Measurements from ENCODE around the gene JAKMIP1. TPM values are rescaled to one million over a fixed set of nuclear protein-coding genes. Genes with fewer than 3 reads are reported as not detected.

The JAKMIP1 gene
- total and polyA plus RNA-seq, 2 donors (not counting 1 experiment from before 2014, with no cell fraction given) = 0.49 to 1.0 TPM

DNA sequence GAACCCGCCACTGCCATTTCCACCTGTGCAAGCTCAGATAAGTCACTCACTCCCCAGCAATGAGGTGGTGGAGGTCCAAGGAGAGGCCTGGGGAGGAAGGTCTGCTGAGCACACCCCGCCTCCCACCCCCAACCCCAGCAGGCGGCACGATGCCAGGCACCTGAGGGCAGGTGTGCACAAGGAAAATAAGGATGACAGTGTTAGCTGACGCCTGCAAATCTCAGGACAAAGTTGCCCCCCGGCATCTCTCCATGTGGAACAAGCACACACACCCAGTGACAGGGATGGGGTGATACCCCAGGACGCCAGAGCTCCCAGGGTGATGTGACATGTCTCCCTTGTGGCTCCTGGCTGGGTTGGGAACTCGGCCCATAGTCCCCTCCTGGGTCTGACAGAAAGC is 9.9 kb downstream of the JAKMIP1 start:
- no peak overlapping the region for H3K4me2 ChIP-seq (replicated peaks; ENCODE audit: low read depth, low read length, poor library complexity, severe bottlenecking)
- no peaks in the 10 kb centered on the region for H4K20me1 ChIP-seq (ENCODE audit: control insufficient read depth, insufficient read depth, low read length, poor library complexity, severe bottlenecking)
- H3K79me2 ChIP-seq (ENCODE audit: control insufficient read depth, insufficient read depth, low read length) = no peaks in the 10 kb centered on the region
- H3K9me3 ChIP-seq (ENCODE audit: control extremely low read depth in 1 of 3, control insufficient read depth in 2 of 3, insufficient read depth in 1 of 3, low read length in 2 of 3) = peaks cover 0 to 21% (median 0%) of the 10 kb centered on the region in 3 donors
- no peak overlapping the region for H3K27ac ChIP-seq (ENCODE audit: low read length in 2 of 2)
- H3K27ac Mint-ChIP-seq = no peak overlapping the region
- H3K4me1 Mint-ChIP-seq = no peaks in the 10 kb centered on the region
- no peaks in the 10 kb centered on the region for H3K4me1 ChIP-seq (ENCODE audit: control insufficient read depth in 2 of 2, insufficient read depth in 2 of 2, low read length in 2 of 2)
- intact Hi-C loops (cut with micrococcal nuclease) = no loop called here
- H3K9ac ChIP-seq (ENCODE audit: low read length) = no peak overlapping the region
- ATAC-seq (ENCODE audit: low read depth) = no peak
- no peak for DNase-seq
- CTCF ChIA-PET = interaction anchor here (1.4 to 1.5 kb wide), 2 partner anchors 10 to 141 kb away, joined by 3 read pairs; no protein-coding TSS in a partner anchor
- WGBS (ENCODE audit: insufficient coverage) = 88% methylated on average over 3 of the region's 8 CpGs
- no peak for TF ChIP-seq EZH2 (IDR thresholded peaks at IDR 0.05; ENCODE audit: borderline replicate concordance, insufficient read depth, low read depth, low read length, poor library complexity, severe bottlenecking)
- TF ChIP-seq, protein P1, sequence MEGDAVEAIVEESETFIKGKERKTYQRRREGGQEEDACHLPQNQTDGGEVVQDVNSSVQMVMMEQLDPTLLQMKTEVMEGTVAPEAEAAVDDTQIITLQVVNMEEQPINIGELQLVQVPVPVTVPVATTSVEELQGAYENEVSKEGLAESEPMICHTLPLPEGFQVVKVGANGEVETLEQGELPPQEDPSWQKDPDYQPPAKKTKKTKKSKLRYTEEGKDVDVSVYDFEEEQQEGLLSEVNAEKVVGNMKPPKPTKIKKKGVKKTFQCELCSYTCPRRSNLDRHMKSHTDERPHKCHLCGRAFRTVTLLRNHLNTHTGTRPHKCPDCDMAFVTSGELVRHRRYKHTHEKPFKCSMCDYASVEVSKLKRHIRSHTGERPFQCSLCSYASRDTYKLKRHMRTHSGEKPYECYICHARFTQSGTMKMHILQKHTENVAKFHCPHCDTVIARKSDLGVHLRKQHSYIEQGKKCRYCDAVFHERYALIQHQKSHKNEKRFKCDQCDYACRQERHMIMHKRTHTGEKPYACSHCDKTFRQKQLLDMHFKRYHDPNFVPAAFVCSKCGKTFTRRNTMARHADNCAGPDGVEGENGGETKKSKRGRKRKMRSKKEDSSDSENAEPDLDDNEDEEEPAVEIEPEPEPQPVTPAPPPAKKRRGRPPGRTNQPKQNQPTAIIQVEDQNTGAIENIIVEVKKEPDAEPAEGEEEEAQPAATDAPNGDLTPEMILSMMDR (IDR thresholded peaks at IDR 0.05) = no peak
- peaks cover 8% of the 10 kb centered on the region for H3K27me3 Mint-ChIP-seq
- no peak overlapping the region for H3K4me3 Mint-ChIP-seq
- no peak overlapping the region for H2AFZ ChIP-seq (ENCODE audit: insufficient read depth, low read depth, low read length, poor library complexity, severe bottlenecking)
- H3K27me3 ChIP-seq (replicated peaks in 1 of 4; ENCODE audit: control extremely low read depth in 1 of 4, control insufficient read depth in 3 of 4, insufficient read depth in 4 of 4, low read length in 3 of 4) = peaks cover 0 to 5% (median 0%) of the 10 kb centered on the region in 4 experiments
- peaks cover 2% of the 10 kb centered on the region for H3K9me3 Mint-ChIP-seq (ENCODE audit: insufficient read depth)
- no peak overlapping the region for H3K4me3 ChIP-seq (ENCODE audit: control extremely low read depth in 1 of 5, extremely low read depth in 1 of 5, insufficient read depth in 1 of 5, low read depth in 2 of 5, low read length in 4 of 5)
- POLR2A ChIA-PET = no interaction called here
- H3K36me3 ChIP-seq (replicated peaks in 1 of 2; ENCODE audit: control extremely low read depth in 1 of 2, control insufficient read depth in 1 of 2, extremely low read depth in 1 of 2, insufficient read depth in 2 of 2, low read length in 1 of 2) = no peaks in the 10 kb centered on the region

DNA sequence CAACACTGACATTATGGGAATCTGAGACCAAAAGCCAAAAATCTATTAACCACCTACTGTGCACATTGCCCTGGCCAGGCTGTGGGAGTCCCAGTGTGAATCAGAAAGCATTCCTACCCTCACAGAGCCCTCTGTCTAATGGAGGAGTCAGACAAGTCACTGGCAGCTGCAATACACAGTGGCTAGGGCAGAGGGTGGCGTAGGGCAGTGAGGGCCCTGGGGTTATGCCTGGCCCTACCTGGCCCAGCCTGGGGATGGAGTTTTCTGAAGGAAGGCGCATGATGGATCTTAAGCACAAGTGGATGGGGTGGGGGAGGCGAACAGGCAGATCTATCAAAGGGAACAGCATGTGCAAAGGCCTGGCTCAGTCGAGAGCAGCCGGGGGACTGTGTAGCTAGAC is 10.8 kb downstream of the JAKMIP1 start:
- no peaks in the 10 kb centered on the region for H4K20me1 ChIP-seq (ENCODE audit: control insufficient read depth, insufficient read depth, low read length, poor library complexity, severe bottlenecking)
- H3K27ac ChIP-seq (ENCODE audit: low read length in 2 of 2) = no peak overlapping the region
- no peak overlapping the region for H3K27ac Mint-ChIP-seq
- H2AFZ ChIP-seq (ENCODE audit: insufficient read depth, low read depth, low read length, poor library complexity, severe bottlenecking) = no peak overlapping the region
- DNase-seq = no peak
- H3K9me3 Mint-ChIP-seq (ENCODE audit: insufficient read depth) = peaks cover 2% of the 10 kb centered on the region
- no peaks in the 10 kb centered on the region for H3K79me2 ChIP-seq (ENCODE audit: control insufficient read depth, insufficient read depth, low read length)
- no peak for ATAC-seq (ENCODE audit: low read depth)
- intact Hi-C loops (cut with micrococcal nuclease) = no loop called here
- no peaks in the 10 kb centered on the region for H3K4me1 ChIP-seq (ENCODE audit: control insufficient read depth in 2 of 2, insufficient read depth in 2 of 2, low read length in 2 of 2)
- H3K4me2 ChIP-seq (replicated peaks; ENCODE audit: low read depth, low read length, poor library complexity, severe bottlenecking) = no peak overlapping the region
- H3K27me3 Mint-ChIP-seq = peaks cover 8% of the 10 kb centered on the region
- H3K36me3 ChIP-seq (replicated peaks in 1 of 2; ENCODE audit: control extremely low read depth in 1 of 2, control insufficient read depth in 1 of 2, extremely low read depth in 1 of 2, insufficient read depth in 2 of 2, low read length in 1 of 2) = no peaks in the 10 kb centered on the region
- no peaks in the 10 kb centered on the region for H3K4me1 Mint-ChIP-seq
- ChIA-PET POLR2A (no interaction called here), CTCF (no interaction called here)
- H3K4me3 ChIP-seq (ENCODE audit: control extremely low read depth in 1 of 5, extremely low read depth in 1 of 5, insufficient read depth in 1 of 5, low read depth in 2 of 5, low read length in 4 of 5) = no peak overlapping the region
- H3K27me3 ChIP-seq (replicated peaks in 1 of 4; ENCODE audit: control extremely low read depth in 1 of 4, control insufficient read depth in 3 of 4, insufficient read depth in 4 of 4, low read length in 3 of 4) = no peaks in the 10 kb centered on the region
- no peak overlapping the region for H3K4me3 Mint-ChIP-seq
- H3K9ac ChIP-seq (ENCODE audit: low read length) = no peak overlapping the region
- H3K9me3 ChIP-seq (ENCODE audit: control extremely low read depth in 1 of 3, control insufficient read depth in 2 of 3, insufficient read depth in 1 of 3, low read length in 2 of 3) = peaks cover 0 to 26% (median 0%) of the 10 kb centered on the region in 3 donors
- no peak for TF ChIP-seq EZH2 (IDR thresholded peaks at IDR 0.05; ENCODE audit: borderline replicate concordance, insufficient read depth, low read depth, low read length, poor library complexity, severe bottlenecking)
- TF ChIP-seq, protein P1 (IDR thresholded peaks at IDR 0.05) = no peak
- WGBS (ENCODE audit: insufficient coverage) = 93% methylated on average over 5 of the region's 5 CpGs
